Activated CD8-positive, alpha-beta memory T cell treated with anti-CD3 and anti-CD28 coated beads, Interleukin-2, amount 50 U/mL, for 4 hours (primary cell): ENCODE results near the gene GLYR1.
A peak's percentile ranks its signal among the peaks of the same experiment; 100 is the strongest.
"Not testable (repeated sequence)": the region's sequence is repeated elsewhere in the genome, so short reads cannot be mapped to it uniquely, and the experiment has no call there.

Experiments used
- DNase-seq: peaks from one replicate; pipeline ENCODE4 v3.0.0-alpha.2; 2020

The GLYR1 gene

GRCh38 chr16:4785758-4786433, 61.2 kb downstream of the GLYR1 start:
- DNase-seq, result no peak

DNA sequence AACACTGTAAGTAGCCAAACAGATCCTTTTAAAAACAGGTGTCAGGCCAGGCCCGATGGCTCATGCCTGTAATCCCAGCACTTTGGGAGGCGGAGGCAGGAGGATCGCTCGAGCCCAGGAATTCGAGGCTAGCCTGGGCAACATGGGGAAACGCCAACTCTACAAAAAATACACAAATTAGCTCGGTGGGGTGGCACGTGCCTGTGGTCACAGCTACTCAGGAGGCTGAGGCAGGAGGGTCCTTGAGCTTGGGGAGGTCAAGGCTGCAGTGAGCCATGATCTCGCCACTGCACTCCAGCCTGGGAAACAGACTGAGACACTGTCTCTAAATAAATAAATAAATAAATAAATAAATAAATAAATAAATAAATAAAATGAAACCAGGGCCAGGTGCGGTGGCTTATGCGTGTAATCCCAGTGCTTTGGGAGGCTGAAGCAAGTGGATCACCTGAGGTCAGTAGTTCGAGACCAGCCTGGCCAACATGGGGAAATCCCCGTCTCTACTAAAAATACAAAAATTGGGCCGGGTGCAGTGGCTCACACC, 62.6 kb downstream of the GLYR1 start:
- DNase-seq, result not testable (repeated sequence)

GRCh38 chr16:4783951-4784336, 63.1 kb downstream of the GLYR1 start:
- no peak for DNase-seq

DNA sequence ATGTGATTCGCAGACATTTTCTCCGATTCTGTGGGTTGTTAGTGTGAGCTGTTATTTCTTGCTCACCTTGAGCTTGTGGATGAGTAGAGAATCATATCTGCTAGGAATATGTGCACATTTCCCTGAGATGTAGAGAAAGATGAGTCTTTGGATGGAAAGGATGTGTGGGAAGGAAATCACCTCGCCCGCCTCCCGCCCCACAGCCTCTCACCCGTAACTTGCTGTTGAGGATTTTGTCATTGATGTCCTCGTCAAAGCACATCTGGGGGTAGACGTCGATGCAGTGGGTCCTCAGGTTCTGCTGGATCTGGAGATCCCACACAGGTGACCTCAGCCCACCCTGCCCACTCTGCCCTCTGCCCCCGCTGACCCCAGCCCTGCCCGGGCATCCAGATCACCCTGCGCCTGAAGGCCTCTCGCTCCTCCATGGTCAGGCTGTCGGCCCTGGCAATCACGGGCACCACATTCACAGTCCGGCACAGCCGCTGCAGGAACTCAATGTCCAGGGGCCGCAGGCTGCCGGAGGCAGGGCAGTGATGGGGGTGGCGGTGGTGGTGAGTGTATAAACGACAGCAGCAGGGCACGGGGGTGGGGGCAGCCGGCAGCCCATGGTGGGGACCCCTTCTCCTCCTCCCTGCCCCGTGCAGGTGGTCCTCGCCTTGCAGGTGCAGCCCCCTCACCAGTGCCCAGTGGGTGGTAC, 63.7 kb downstream of the GLYR1 start:
- DNase-seq, result no peak

GRCh38 chr16:4780235-4780634, 66.9 kb downstream of the GLYR1 start:
- no peak for DNase-seq

DNA sequence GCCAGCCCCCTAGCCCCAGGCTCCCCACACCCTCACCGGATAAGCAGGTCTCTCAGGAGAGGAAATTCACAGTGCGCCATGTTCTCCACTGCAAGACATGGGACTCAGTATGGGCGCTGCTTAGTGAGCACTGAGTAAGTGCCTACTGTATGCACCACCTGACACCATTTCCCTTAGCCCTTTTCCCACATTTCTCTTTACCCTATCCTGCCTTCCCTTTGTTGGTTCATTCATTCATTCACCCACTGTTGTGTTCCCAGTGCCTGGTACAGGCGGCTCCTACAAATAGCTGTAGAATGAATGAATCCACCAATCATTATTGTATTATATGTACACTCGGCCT, 69.1 kb downstream of the GLYR1 start:
- no peak for DNase-seq

DNA sequence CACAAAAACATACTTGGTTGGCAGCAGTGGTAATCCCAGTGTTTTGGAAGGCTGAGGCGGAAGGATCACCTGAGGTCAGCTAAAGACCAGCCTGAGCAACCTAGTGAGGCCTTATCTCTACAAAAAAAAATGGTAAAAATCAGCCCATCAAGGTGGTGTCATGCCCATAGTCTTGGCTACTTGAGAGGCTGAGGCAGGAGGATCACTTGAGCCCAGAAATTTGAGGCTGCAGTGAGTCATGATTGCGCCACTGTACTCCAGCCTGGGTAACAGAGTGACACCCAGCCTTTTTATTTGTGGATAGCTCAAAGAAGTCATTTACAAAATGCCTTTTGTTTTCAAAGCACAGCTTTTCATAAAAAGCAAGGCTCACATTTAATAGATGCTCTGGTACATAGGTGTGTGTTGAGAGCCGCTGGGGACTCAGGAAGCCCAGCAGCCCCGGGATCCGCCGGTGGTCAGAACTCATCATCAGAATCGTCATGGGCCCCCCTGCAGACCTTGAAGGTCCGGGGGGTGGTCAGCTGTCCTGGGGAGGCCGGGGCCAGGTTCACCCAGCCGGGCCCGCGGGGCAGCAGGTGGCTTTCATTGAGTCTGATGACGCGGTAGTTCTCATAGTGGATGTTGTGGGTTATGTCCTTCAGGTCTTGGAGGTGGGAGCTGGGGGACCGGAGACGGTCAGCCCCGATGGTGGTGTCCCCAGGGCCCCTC, 69.6 kb downstream of the GLYR1 start:
- DNase-seq, result no peak

- no peak for DNase-seq
Observed at GRCh38 chr16:4776141-4776705, 70.9 kb downstream of the GLYR1 start.

DNA sequence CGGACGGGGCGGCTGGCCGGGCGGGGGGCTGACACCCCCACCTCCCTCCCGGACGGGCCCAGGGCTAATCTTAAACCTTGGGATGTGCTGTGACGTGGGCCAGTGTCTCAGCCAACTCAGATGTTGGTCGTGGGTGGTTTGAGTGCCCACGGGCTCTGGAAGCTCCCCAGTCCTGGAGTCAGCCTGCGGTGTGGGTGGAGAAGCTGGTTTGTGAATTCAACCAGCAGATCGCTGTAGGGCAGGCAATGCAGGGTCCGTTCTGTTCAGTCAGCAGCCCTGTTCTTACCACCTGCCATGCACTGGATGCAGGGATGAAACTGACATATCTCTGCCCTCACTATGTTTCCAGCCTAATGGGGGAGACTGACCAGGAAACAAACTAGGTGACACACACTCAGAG, 72.1 kb downstream of the GLYR1 start:
- no peak for DNase-seq

- no peak for DNase-seq
Observed at GRCh38 chr16:4772351-4772750, 74.7 kb downstream of the GLYR1 start.

DNA sequence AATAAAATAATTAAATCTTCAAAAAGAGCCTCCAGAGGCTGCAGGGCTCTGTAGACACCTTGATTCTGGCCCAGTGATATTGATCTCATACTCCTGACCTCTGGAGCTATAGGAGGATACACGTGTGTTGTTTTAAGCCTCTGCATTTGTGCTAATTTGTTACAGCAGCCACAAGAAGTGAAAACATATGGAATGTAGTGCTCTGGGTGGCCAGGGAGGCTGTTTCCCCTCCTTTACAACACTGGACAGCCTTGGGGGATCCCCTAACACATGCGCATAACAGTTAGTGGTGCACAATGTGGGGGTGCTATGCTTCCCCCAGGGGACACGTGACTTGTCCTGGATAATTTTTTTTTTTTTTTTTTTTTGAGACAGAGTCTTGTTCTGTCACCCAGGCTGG, 75.4 kb downstream of the GLYR1 start:
- no peak for DNase-seq

DNA sequence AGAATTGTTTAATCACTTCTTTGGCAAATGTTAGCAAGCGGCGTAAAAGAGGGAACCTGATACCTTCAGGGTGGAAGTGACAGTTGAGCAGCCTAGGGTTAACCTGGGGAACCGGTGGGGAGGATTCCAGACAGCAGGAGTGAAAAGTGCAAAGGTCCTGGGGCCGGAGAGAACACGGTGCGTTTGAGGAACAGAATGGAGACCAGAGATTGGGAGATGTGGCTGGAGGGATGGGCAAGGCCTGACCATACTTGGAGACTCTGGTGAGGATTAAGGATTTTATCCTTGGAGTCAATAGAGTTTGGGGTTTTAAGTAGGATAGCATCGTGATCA, 77.8 kb downstream of the GLYR1 start:
- DNase-seq, result no peak

- DNase-seq, result peak; percentile 83
Observed at GRCh38 chr16:4768549-4769305, 78.4 kb downstream of the GLYR1 start.

DNA sequence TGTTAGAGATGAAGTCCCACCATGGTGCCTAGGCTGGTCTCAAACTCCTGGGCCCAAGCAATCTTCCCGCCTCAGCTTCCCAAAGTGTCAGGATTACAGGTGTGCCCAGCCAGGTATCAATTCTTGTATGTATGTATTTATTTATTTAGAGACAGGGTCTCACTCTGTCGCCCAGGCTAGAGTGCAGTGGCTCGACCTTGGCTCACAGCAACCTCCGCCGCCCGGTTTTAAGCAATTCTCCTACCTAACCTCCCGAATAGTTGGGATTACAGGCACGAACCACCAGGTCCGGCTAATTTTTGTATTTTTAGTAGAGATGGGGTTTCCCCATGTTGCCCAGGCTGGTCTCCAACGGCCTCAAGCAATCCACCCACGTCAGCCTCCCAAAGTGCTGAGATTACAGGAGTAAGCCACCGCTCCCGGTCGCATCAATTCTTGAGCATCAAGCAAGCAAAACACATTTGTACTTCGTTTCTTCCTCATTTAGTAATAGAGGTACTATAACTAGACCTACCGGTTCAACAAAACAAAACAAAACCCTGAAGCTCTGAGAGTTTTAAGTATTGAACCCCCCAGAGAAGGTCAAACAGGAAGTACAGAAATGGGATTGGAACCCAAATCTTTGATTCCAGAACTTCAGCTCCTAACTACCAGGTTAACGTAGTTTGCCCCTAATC, 79.1 kb downstream of the GLYR1 start:
- no peak for DNase-seq

DNA sequence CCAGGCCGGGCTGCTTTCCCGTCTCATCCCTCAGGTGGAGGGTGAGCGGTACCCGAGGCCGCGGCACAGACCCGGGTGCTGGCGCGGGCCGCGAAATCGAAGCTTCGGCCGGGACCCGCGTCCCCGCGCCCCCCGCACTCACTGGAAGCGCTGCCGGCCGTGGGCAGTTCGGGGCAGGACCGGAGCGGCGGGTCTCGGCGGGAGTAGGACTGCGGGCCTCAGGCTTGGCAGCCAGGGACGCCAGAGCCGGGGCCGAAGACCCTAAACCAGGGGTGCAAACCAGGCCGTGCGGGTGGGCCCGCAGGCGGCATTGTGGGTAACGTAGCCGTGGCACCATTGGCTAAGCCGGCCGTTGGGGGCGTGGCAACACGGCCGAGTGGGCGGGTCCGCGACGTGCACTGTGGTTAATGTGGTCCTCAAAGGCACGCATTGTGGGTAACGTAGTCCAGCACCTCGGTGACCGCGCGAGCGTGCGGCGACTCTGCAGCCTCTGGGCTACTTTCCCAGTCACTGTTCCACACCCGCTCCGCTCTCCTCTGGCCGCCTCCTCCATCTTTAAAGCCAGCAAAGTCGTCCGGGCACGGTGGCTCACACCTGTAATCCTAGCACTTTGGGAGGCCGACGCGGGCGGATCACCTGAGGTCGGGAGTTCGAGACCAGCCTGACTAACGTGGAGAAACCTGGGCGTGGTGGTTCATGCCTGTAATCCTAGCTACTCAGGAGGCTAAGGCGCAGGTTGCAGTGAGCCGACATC, 80.0 kb downstream of the GLYR1 start, which contains the start of gene ZNF500:
Gene ZNF500 (minus strand): TSS at position 288 of the 754 bp plus-strand sequence. CDS start 1,184 bp downstream, outside the sequence.
- DNase-seq, result peak; percentile 99

DNA sequence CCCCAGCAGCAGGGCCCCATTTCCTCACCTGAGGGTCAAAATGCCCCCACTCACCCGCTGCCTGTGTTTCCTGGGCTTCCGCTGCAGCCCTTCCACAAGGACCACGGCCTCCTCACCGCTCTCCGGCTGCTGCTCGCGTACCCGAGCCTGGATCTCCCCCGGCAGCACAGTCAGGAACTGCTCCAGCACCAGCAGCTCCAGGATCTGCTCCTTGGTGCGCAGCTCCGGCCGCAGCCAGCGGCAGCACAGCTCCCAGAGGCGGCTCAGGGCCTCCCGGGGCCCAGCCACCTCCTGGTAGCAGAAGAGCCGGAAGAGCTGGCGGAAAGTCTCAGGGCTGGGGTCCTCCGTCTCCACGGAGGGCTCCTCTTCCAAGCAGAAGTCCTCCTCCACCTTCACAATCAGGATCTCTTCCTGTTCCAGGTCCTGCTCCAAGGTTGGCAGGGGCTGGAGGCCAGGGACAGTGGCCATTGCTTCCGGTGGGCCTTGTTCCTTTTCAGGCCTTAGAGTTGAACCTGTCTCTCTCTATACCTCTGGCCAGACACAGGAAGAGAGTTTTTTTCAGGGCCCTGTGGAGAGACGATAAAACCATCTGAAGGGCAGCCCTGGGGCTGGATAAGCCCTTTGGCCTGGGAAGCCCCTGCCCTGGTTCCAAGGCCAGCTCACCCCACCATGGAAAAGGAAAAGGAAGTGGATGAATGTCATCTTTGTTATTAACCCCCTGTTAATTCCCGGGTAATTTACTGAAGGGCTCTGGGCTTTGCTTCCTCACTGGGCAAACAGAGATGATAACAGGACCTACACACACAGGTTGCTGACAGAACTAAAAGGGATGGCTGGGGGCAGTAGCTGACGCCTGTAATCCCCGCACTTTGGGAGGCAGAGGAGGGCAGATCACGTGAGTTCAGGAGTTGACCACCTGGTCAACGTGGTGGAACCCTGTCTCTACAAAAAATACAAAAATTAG, 81.3 kb downstream of the GLYR1 start:
- DNase-seq, result no peak

DNA sequence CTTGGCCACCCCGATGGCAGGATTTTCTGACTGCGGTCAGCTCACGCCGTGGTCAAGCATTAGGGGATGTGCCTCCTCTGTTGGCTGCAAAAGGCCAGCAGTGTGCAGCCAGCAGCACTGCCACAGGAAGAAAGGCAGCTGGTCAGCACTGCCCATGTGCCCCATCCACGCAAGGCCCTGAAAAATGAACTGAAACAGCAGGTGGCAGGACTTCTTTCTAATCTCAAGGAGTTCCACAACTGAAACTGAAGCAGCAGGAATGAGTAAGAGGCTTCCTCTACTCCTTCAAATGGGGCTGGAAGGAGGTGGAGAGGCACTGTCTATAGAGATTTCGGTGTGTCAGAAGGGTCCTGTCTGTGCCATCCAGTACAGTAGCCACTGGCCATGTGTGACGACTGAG, 83.3 kb downstream of the GLYR1 start:
- no peak for DNase-seq

- no peak for DNase-seq
Observed at GRCh38 chr16:4762205-4762604, 84.9 kb downstream of the GLYR1 start.

GRCh38 chr16:4760221-4760910, 86.7 kb downstream of the GLYR1 start:
- no peak for DNase-seq

DNA sequence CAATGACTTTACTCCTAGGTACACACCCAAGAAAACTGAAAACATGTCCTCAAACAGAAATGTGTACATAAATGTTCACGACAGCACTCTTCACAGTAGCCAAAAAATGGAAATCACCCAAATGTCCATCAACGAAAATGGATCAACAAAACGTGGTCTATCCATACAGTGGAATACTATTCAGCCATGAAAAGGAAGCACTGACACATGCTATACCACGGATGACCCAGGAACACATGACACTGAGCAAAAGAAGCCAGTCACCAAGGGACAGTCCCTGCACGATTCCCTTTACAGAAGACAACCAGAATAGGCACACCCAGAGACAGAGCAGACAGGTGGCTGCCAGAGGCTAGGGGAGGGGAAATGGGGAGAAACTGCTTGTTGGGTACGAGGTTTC, 91.4 kb downstream of the GLYR1 start:
- DNase-seq, result no peak
